HUES6 (cell line): ENCODE data around the gene CDK19.
"Not testable (repeated sequence)": the region's sequence is repeated elsewhere in the genome, so short reads cannot be mapped to it uniquely, and the experiment has no call there.

Experiments
- H3K27ac ChIP-seq: 2 replicates; pipeline ENCODE4 v1.7.0; 2013; ENCODE audit warnings: low read depth, mild to moderate bottlenecking, low read length, inconsistent platforms
- H3K27me3 ChIP-seq: 2 replicates; pipeline ENCODE4 v1.6.1; 2013; ENCODE audit warnings: low read length; ENCODE audit not compliant: control insufficient read depth, insufficient read depth
- H3K36me3 ChIP-seq: 2 replicates; pipeline ENCODE4 v1.6.1; 2013; ENCODE audit warnings: low read length; ENCODE audit not compliant: control insufficient read depth, insufficient read depth
- H3K4me1 ChIP-seq: 2 replicates; pipeline ENCODE4 v1.6.1; 2013; ENCODE audit warnings: low read length; ENCODE audit not compliant: control insufficient read depth, insufficient read depth
- H3K4me3 ChIP-seq: 2 replicates; pipeline ENCODE4 v1.5.1; 2013; ENCODE audit warnings: low read depth, low read length
- H3K9ac ChIP-seq: one replicate; pipeline ENCODE4 v1.6.1; 2013; ENCODE audit warnings: mild to moderate bottlenecking, low read length
- H3K9me3 ChIP-seq: 2 replicates; pipeline ENCODE4 v1.6.1; 2013; ENCODE audit warnings: low read depth, low read length; ENCODE audit not compliant: control insufficient read depth, insufficient read depth

Gene CDK19

GRCh38 chr6:110757926-110758325 lies 57.3 kb downstream of the CDK19 start:
- no peak overlapping the region for H3K9ac ChIP-seq
- H3K4me3 ChIP-seq: no peak overlapping the region
- no peaks in the 10 kb centered on the region for H3K9me3 ChIP-seq
- no peaks in the 10 kb centered on the region for H3K4me1 ChIP-seq
- no peaks in the 10 kb centered on the region for H3K36me3 ChIP-seq
- H3K27me3 ChIP-seq: no peaks in the 10 kb centered on the region
- no peak overlapping the region for H3K27ac ChIP-seq

- no peaks in the 10 kb centered on the region for H3K9me3 ChIP-seq
- H3K27me3 ChIP-seq: no peaks in the 10 kb centered on the region
- H3K4me3 ChIP-seq: no peak overlapping the region
- no peaks in the 10 kb centered on the region for H3K4me1 ChIP-seq
- no peak overlapping the region for H3K9ac ChIP-seq
- no peaks in the 10 kb centered on the region for H3K36me3 ChIP-seq
- no peak overlapping the region for H3K27ac ChIP-seq
These were observed 58.5 kb downstream of the CDK19 start for GRCh38 chr6:110756817-110757216.

GRCh38 chr6:110755411-110755834 lies 59.8 kb downstream of the CDK19 start:
- Histone ChIP-seq H3K4me3 (no peak overlapping the region), H3K4me1 (no peaks in the 10 kb centered on the region), H3K9me3 (no peaks in the 10 kb centered on the region), H3K27ac (no peak overlapping the region), H3K9ac (no peak overlapping the region), H3K27me3 (no peaks in the 10 kb centered on the region), H3K36me3 (no peaks in the 10 kb centered on the region)

- not testable (repeated sequence) for H3K36me3 ChIP-seq, H3K9ac ChIP-seq, H3K27me3 ChIP-seq, H3K4me1 ChIP-seq, H3K4me3 ChIP-seq, H3K9me3 ChIP-seq, H3K27ac ChIP-seq
These were observed 61.2 kb downstream of the CDK19 start for GRCh38 chr6:110753936-110754668.

- H3K4me3 ChIP-seq: no peak overlapping the region
These were observed 66.8 kb downstream of the CDK19 start for GRCh38 chr6:110748453-110748852.

GRCh38 chr6:110746680-110747079 lies 68.6 kb downstream of the CDK19 start:
- no peak overlapping the region for H3K27ac ChIP-seq
- peaks cover 17% of the 10 kb centered on the region for H3K9me3 ChIP-seq
- no peak overlapping the region for H3K4me3 ChIP-seq
- H3K9ac ChIP-seq: no peak overlapping the region
- no peaks in the 10 kb centered on the region for H3K27me3 ChIP-seq
- no peaks in the 10 kb centered on the region for H3K4me1 ChIP-seq
- peaks cover 9% of the 10 kb centered on the region for H3K36me3 ChIP-seq

More at GRCh38 chr6:110748453-110748852, 66.8 kb downstream of the CDK19 start:
- H3K9ac ChIP-seq: no peak overlapping the region
- H3K27me3 ChIP-seq: no peaks in the 10 kb centered on the region
- no peak overlapping the region for H3K27ac ChIP-seq
- no peaks in the 10 kb centered on the region for H3K4me1 ChIP-seq
- H3K36me3 ChIP-seq: peaks cover 4% of the 10 kb centered on the region
- peaks cover 3% of the 10 kb centered on the region; the same call in 1 of the 2 replicates for H3K9me3 ChIP-seq

GRCh38 chr6:110744991-110745390 lies 70.3 kb downstream of the CDK19 start:
- H3K4me3 ChIP-seq: no peak overlapping the region
- H3K9me3 ChIP-seq: peaks cover 19% of the 10 kb centered on the region
- peaks cover 11% of the 10 kb centered on the region for H3K36me3 ChIP-seq

DNA sequence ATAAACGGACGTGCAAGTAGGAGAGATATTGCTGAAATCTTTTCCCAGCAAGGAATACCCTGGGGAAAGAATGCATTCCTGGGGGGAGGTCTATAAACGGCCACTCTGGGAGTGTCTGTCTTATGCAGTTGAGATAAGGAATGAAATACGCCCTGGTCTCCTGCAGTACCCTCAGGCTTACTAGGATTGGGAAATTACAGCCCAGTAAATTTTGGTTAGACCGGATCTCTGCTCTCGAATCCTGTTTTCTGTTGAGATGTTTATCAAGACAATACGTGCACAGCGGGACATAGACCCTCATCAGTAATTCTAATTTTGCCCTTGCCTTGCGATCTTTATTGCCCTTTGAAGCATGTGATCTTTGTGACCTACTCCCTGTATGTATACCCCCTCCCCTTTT lies 72.7 kb downstream of the CDK19 start:
- H3K4me1 ChIP-seq: not testable (repeated sequence)

More at GRCh38 chr6:110744991-110745390, 70.3 kb downstream of the CDK19 start:
- Histone ChIP-seq H3K27ac (no peak overlapping the region), H3K9ac (no peak overlapping the region), H3K4me1 (no peaks in the 10 kb centered on the region), H3K27me3 (no peaks in the 10 kb centered on the region)

GRCh38 chr6:110741517-110741916 lies 73.8 kb downstream of the CDK19 start:
- Histone ChIP-seq H3K9ac (no peak overlapping the region), H3K36me3 (peaks cover 11% of the 10 kb centered on the region), H3K4me3 (no peak overlapping the region), H3K27ac (no peak overlapping the region), H3K9me3 (peaks cover 19% of the 10 kb centered on the region), H3K4me1 (no peaks in the 10 kb centered on the region), H3K27me3 (no peaks in the 10 kb centered on the region)

More for the DNA sequence above, 72.7 kb downstream of the CDK19 start:
- Histone ChIP-seq H3K36me3 (peaks cover 11% of the 10 kb centered on the region), H3K9me3 (peaks cover 19% of the 10 kb centered on the region)
- not testable (repeated sequence) for H3K27me3 ChIP-seq, H3K27ac ChIP-seq, H3K9ac ChIP-seq, H3K4me3 ChIP-seq

DNA sequence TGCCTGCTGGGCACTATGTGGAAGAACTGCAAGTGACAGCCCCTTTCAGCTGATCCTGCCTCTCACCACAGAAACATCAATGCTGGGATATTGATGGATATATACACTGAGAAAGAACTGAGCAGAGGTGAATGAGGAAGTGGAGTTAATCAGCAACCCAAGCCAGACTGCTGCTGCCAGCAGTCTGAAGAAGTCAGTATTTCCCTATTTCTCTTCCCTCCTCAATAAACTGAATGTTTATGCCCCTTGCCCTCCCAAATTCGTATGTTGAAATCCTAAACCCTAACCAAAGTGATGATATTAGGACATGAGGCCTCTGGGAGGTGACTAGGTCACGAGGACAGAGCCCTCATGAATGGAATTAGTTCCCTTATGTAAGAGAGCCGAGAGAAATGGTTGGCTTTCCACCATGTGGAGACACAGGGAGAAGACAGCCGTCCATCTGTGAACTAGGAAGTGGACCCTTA lies 76.3 kb downstream of the CDK19 start:
- Histone ChIP-seq H3K4me3 (no peak overlapping the region), H3K4me1 (no peaks in the 10 kb centered on the region), H3K9ac (no peak overlapping the region), H3K27ac (no peak overlapping the region), H3K27me3 (no peaks in the 10 kb centered on the region), H3K36me3 (peaks cover 7% of the 10 kb centered on the region; the same call in 1 of the 2 replicates), H3K9me3 (peaks cover 17% of the 10 kb centered on the region)

- Histone ChIP-seq H3K27me3 (no peaks in the 10 kb centered on the region), H3K27ac (no peak overlapping the region), H3K36me3 (peaks cover 3% of the 10 kb centered on the region; the same call in 1 of the 2 replicates), H3K9me3 (no peaks in the 10 kb centered on the region), H3K4me1 (no peaks in the 10 kb centered on the region), H3K9ac (no peak overlapping the region), H3K4me3 (no peak overlapping the region)
These were observed 79.6 kb downstream of the CDK19 start for GRCh38 chr6:110735666-110736065.
